Choroid plexus epithelial cell (primary cell): Measurements from ENCODE around the gene RNASE11.

Experiments used
- DNase-seq: peaks from one replicate; pipeline ENCODE4 v3.0.0-alpha.2; 2010; ENCODE audit warnings: low read depth
- H3K4me3 ChIP-seq: 2 replicates; pipeline ENCODE4 v1.5.1; 2011; ENCODE audit warnings: low read depth, mild to moderate bottlenecking, control low read depth, low read length, moderate library complexity
- TF ChIP-seq, protein P1 (sequence below): conservative IDR thresholded peaks from 2 replicates; pipeline ENCODE4 v1.5.1; 2011; ENCODE audit warnings: low read depth, mild to moderate bottlenecking, control low read depth, inconsistent platforms, low read length, moderate library complexity

Gene RNASE11

DNA sequence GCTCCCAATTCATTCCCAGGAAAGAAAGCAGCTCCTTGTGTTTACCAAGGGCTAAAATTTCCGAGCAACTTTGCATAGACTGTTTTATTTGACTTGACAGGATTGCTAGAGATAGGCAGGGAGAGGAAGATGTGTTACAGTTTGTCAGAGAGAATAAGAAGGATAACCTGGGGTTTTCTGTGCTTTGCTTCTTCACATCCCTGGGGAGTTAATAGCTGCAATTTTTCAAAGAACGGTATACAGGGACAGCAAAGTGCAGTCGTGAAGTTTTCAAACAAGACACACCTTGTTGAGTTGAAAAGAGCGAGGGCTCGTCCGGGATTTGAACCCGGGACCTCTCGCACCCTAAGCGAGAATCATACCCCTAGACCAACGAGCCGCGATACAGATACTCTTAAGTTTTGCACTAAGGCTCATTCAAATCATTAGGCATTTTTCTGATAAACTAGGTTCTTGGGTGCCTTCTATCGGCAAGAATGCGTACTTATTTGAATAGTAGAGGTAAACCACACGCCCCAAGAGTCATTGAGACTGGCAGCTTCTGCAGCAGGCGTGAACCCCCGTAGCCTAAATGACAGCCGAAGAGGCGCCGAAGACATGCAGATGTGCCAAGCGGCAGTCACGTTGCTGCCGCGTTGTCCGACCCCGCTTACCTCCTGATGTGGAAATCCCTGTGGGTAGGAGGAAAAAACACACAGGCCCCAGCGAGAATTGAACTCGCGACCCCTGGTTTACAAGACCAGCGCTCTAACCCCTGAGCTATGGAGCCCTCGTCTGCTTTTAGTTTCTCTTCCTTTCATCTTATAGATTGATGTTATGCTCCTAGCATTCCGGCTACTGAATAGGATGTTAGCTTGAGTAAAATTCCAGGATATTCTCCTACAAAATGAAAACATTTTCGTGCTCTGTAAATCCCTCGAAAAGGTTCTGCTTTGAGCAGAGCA lies 25.6 kb upstream of the RNASE11 start:
- TF ChIP-seq, protein P1, sequence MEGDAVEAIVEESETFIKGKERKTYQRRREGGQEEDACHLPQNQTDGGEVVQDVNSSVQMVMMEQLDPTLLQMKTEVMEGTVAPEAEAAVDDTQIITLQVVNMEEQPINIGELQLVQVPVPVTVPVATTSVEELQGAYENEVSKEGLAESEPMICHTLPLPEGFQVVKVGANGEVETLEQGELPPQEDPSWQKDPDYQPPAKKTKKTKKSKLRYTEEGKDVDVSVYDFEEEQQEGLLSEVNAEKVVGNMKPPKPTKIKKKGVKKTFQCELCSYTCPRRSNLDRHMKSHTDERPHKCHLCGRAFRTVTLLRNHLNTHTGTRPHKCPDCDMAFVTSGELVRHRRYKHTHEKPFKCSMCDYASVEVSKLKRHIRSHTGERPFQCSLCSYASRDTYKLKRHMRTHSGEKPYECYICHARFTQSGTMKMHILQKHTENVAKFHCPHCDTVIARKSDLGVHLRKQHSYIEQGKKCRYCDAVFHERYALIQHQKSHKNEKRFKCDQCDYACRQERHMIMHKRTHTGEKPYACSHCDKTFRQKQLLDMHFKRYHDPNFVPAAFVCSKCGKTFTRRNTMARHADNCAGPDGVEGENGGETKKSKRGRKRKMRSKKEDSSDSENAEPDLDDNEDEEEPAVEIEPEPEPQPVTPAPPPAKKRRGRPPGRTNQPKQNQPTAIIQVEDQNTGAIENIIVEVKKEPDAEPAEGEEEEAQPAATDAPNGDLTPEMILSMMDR, result peak; percentile 70
- DNase-seq, result peak; percentile 98
- H3K4me3 ChIP-seq, result peak overlapping the region; percentile 57

DNA sequence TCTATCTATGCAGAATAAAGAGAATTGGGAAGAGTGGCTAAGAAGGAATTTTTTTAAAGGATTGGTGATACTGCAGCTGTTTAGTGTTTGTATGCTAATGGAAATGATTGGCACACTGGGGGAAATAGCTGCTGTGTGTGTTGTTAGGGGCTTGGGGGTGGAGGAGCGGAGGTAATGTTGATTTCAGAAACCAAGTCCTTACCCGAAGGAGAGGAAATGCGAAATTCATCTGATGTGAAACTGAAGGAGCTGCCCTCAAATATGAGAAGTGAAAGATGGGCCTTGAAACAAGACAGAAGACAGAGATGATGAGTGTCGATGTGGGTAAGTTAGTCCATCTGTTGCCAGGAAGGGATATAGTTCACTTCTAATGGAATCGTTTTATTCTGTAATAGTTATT lies 24.6 kb upstream of the RNASE11 start:
- no peak overlapping the region for H3K4me3 ChIP-seq
- TF ChIP-seq, protein P1, result no peak
- DNase-seq, result no peak

DNA sequence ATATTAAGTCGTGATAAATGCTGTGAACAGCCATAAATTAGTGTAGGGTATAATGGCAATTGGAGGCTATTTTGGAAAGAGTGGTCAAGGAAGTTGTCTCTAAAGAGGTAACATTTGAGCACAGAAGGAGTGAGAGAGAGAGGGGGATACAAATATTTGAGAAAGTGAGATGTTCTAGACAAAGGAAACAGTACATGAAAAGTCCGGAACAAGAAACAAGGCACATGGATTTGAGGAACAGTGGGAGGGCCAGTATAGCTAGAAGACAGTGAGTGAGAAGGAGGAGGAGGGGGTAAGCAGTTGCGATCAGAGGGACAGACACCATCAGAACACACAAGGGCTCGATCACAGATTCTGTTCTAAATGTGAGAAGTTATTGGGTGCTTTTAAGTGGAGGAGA lies 23.5 kb upstream of the RNASE11 start:
- TF ChIP-seq, protein P1, result no peak
- no peak overlapping the region for H3K4me3 ChIP-seq
- no peak for DNase-seq

DNA sequence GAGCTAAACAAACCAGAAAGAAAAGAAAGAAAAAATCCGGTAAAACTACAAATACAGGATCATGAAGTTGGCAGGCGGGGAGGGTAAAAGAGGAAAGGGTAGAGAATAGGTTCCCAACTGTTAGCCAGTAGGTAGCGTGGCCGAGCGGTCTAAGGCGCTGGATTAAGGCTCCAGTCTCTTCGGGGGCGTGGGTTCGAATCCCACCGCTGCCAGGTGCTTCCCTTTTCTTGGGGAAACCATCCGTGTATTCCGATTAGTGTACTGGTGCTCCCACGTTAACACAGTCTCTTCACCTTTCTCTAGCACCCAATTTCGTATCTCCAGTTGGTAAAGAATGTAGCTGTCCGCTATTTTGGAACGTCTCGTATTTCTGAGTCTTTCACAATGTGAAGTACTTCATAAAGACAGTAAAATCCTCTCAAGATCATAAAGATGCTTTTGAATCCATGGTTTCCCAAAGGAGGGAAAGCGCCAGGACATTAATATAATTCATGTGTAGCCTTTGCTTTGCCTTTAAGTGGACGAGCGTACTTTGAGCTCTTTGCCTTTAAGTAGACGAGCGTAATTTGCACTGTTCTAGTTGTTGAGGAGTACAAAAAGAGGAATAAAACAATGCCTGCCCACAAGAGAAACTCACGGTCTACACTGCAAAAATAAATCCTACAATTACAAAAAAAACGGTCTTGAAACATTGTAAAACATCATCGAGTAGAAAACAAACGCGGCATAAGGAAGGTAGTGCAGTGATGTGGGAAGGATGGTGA lies 22.4 kb upstream of the RNASE11 start:
- DNase-seq, result peak; percentile 81
- TF ChIP-seq, protein P1, result no peak
- peak overlapping the region; percentile 89 for H3K4me3 ChIP-seq

DNA sequence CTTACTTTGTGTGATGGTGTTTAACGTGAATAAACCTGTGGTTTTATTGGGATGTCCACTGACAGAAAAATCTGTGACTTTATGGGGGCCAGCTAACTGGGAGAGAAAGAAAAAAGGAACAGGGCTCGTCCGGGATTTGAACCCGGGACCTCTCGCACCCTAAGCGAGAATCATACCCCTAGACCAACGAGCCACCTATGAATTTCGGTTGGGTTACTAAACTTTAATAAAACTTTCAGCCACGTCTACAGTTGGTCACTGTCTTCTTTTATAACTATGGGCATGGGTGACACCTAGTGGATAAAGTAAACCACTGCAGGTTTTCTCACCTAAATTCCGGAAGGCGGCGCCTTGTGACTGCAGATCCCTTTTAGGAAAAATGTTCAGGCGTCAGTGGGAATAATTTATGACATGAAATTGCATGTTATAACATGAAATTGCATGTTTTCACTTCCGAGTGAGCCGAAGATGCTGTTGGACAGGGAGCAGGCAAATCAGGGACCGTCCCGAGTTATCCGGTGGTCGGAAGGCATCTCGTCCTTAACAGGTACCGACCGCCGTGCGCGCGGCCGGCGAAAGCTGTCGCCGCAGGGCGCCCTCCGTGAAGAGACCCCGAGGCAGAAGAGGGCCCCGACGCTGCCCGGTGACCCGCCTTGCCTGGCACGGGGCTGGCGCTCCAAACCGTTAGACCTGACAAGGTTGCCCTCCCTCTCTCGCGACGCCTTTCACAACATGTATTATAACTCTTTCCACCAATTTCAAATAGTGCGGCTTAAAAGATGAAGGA lies 21.6 kb upstream of the RNASE11 start:
- TF ChIP-seq, protein P1, result peak; percentile 97
- peak; percentile 93 for DNase-seq
- H3K4me3 ChIP-seq, result peak overlapping the region; percentile 89

DNA sequence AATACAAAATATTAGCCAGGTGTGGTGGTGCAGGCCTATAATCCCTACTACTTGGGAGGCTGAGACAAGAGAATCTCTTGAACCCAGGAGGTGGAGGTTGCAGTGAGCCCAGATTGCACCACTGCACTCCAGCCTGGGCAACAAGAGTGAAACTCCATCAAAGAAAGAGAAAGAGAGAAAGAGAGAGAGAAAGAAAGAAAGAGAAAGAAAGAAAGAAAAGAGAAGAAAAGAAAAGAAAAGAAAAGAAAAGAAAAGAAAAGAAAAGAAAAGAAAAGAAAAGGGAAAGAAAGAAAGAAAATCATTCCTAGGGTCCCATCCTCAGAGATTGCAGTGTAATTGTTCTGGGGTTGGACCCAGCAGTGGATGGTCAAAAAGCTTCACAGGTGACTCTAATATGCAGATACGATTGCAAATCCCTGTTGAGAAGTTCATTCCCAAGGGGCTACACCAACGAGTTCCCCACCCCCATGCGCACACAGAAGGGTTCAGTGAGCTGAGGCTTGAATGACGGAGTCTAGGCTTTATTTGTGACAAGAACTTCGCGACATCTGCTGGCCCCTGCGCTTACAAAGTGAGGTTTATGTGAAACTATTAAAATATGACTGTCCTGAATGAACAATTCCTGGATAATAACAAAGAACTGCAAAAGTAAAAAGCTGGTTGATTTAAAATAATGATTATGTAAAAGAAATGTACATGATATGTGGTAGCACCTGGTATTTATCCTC lies 20.7 kb upstream of the RNASE11 start:
- TF ChIP-seq, protein P1, result no peak
- DNase-seq, result no peak
- no peak overlapping the region for H3K4me3 ChIP-seq
